Natural killer cell treated with Interleukin-12 subunit alpha and Interleukin-12 subunit beta and Interleukin-15 and Interleukin-18, amount 100 ng/mL, for 72 hours (primary cell): ENCODE results near the gene SRSF3. TPM values are rescaled to one million over a fixed set of nuclear protein-coding genes. Genes with fewer than 3 reads are reported as not detected.

Source experiments
- ATAC-seq, 2 donors: fragments of 150-1000 bp; cut with Tn5 transposase in 1 of 2; sonication (Bioruptor Pico), chemical (Tn5 transposase) in 1 of 2; 2 replicates each; pipeline ENCODE4 v1.10.0; 2021
- DNase-seq: peaks from one replicate; pipeline ENCODE4 v3.0.0; 2022; ENCODE audit warnings: low spot score
- H3K27ac Mint-ChIP-seq, 2 donors: 1 replicate in 1 of 2; 2 replicates in 1 of 2; pipeline ENCODE4 v1.8.0; 2022; ENCODE audit warnings: mixed read lengths in 2 of 2, mild to moderate bottlenecking in 1 of 2, moderate library complexity in 1 of 2
- H3K27me3 Mint-ChIP-seq, 2 donors: 1 replicate in 1 of 2; 2 replicates in 1 of 2; pipeline ENCODE4 v1.8.0; 2022; ENCODE audit warnings: mixed read lengths in 2 of 2
- H3K36me3 Mint-ChIP-seq: one replicate; pipeline ENCODE4 v1.8.0; 2022; ENCODE audit warnings: mixed read lengths
- H3K4me1 Mint-ChIP-seq, 2 donors: 1 replicate in 1 of 2; 2 replicates in 1 of 2; pipeline ENCODE4 v1.8.0; 2022; ENCODE audit warnings: low read depth in 2 of 2, mixed read lengths in 2 of 2, mild to moderate bottlenecking in 1 of 2
- H3K4me3 Mint-ChIP-seq: one replicate; pipeline ENCODE4 v1.8.0; 2022; ENCODE audit warnings: mixed read lengths
- H3K9me3 Mint-ChIP-seq: 2 replicates; pipeline ENCODE4 v1.8.0; 2022; ENCODE audit warnings: mixed read lengths
- total RNA-seq, 2 donors: library from RNA; stranded (reverse); gene quantifications; one replicate each; pipeline ENCODE4 v1.2.3, GENCODE V29; 2022

SRSF3 gene
- total RNA-seq, 2 donors from 2014 or later: 455 to 498 TPM

DNA sequence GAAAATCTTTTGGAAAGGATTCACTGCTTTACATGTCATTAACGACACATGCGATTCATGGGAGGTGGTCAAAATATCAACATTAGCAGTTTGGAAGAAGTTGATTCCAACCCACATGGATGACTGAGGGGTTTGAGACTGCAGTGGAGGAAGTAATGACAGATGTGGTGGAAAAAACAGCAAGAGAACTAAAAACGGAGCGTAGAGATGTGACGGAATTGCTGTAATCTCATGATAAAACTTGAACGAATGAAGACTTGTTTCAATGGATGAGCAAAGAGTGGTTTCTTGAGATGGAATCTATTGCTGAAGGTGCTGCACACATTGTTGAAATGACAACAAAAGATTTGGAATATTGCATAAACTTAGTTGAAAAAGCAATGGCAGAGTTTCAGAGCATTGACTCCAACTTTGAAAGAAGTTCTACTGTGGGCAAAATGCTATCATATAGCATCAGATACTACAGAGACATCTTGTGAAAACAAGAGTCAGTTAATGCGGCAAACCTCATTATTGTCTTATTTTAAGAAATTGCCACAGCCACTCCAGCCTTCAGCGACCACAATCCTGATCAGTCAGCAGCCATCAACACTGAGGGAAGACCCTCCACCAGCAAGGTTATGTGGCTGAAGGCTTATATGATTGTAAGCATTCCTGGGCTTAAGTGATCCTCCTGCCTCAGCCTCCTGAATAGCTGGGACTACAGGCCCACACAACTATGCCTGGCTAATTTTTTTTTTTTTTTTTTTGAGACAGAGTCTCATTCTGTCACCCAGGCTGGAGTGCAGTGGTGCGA, 19.2 kb downstream of the SRSF3 start:
- no peak overlapping the region for H3K4me3 Mint-ChIP-seq
- H3K27me3 Mint-ChIP-seq: no peaks in the 10 kb centered on the region
- H3K9me3 Mint-ChIP-seq: no peaks in the 10 kb centered on the region
- ATAC-seq (no peak), DNase-seq (no peak)
- peaks cover 24 to 38% of the 10 kb centered on the region in 2 donors for H3K4me1 Mint-ChIP-seq
- H3K27ac Mint-ChIP-seq: peak overlapping the region in 1 of 2 donors; percentile 1
- peaks cover 13% of the 10 kb centered on the region for H3K36me3 Mint-ChIP-seq

- H3K27me3 Mint-ChIP-seq: no peaks in the 10 kb centered on the region
- peaks cover 13 to 27% of the 10 kb centered on the region in 2 donors for H3K4me1 Mint-ChIP-seq
- no peaks in the 10 kb centered on the region for H3K9me3 Mint-ChIP-seq
- peaks cover 7% of the 10 kb centered on the region for H3K36me3 Mint-ChIP-seq
- H3K27ac Mint-ChIP-seq: peak overlapping the region in 1 of 2 donors; percentile 85
- peak; percentile 70 to 76 for ATAC-seq
- peak; percentile 66 for DNase-seq
- no peak overlapping the region for H3K4me3 Mint-ChIP-seq
Measured at GRCh38 chr6:36615018-36615761, 21.0 kb downstream of the SRSF3 start.

DNA sequence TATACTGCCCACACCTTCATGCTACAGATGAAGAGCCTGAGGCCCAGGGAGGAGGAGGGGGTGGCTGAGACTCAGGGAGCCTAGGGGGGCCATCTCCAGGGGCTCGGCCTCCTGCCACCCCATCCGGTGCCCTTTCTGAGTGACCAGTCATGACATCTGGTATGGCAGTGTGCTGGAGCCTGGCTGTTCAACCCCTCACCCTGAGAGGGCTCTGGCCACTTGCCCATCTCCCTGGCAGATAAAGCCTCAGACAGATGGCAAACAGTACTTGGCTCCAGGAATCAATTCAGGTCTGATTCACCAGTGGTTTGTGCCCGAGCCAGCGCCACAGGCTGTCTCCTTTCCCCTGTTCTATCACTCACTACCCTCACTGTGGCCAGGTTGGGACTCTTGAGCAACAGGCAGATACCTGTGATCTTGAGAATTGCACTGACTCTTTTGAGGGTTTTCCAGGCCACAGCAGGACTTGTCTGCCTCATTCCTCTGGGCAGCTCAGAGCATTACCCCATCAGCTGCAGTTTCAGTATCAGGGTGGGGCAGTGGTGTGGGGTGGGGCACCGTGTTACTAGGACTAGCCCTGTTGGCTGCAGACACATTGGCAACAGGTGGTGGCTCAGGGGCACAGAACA, 22.8 kb downstream of the SRSF3 start:
- ATAC-seq (peak; percentile 62 to 64), DNase-seq (no peak)
- Mint-ChIP-seq H3K27me3 (no peaks in the 10 kb centered on the region), H3K27ac (no peak overlapping the region), H3K4me1 (peaks cover 6 to 16% of the 10 kb centered on the region in 2 donors), H3K4me3 (no peak overlapping the region), H3K36me3 (no peaks in the 10 kb centered on the region), H3K9me3 (no peaks in the 10 kb centered on the region)

DNA sequence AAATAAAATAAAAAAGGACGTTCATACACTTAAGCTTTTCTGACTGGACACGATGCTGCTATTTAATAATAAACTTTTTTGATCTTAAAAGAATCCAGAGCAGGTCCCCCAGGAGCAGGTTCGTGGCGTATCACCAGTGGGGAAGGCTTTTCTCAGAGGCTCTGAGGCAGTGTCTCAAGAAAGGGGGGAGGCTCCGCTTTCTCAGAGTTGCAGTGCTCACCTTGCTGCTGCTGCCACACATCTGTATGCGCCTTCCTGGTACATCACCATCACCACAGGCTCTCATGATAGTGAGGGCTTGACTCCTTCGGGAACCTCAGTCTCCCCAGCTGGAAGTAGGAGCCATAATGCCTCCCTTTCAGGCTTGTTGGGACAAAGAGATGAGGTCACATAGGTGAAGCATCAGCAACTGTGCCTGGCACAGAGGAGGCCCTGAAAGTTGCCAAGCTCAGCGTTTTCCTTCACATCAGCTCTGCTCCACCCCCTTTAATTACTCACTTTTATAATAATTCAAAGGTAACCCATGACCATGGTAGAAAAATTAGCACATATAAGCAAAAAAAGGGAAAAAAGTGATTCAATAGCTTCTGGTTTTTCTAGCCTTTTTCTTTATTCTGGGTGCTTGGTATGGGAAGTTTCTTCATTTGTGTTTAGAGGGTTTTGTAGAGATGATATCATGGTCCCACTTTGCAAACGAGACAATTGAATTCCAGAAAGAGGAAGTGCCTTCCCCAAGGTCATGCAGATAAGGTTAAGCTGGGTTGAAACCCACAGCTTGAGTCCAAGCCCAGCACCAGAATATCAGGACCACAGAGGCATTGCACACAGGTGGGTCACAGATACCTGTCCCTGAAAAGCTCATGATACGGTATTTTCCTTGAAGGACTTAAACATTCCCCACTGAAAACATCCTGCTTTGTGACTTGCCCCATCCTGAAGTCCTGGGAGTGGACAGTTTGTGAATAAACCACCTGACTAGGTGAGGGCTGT, 24.5 kb downstream of the SRSF3 start:
- Mint-ChIP-seq H3K4me3 (no peak overlapping the region), H3K9me3 (no peaks in the 10 kb centered on the region), H3K27me3 (no peaks in the 10 kb centered on the region), H3K36me3 (no peaks in the 10 kb centered on the region), H3K27ac (no peak overlapping the region), H3K4me1 (peaks cover 10 to 23% of the 10 kb centered on the region in 2 donors)
- ATAC-seq (no peak), DNase-seq (no peak)

GRCh38 chr6:36621371-36621855, 27.3 kb downstream of the SRSF3 start:
- ATAC-seq (no peak), DNase-seq (no peak)
- Mint-ChIP-seq H3K4me3 (no peak overlapping the region), H3K9me3 (no peaks in the 10 kb centered on the region), H3K36me3 (no peaks in the 10 kb centered on the region), H3K27ac (no peak overlapping the region), H3K27me3 (no peaks in the 10 kb centered on the region), H3K4me1 (peaks cover 9 to 28% of the 10 kb centered on the region in 2 donors)

- Mint-ChIP-seq H3K9me3 (no peaks in the 10 kb centered on the region), H3K36me3 (no peaks in the 10 kb centered on the region), H3K27ac (peak overlapping the region; percentile 43 to 59), H3K4me1 (peaks cover 9 to 31% of the 10 kb centered on the region in 2 donors), H3K4me3 (no peak overlapping the region), H3K27me3 (no peaks in the 10 kb centered on the region)
- no peak for DNase-seq
- ATAC-seq: peak in 1 of 2 donors; percentile 14
Measured at GRCh38 chr6:36622901-36623546, 28.9 kb downstream of the SRSF3 start.

DNA sequence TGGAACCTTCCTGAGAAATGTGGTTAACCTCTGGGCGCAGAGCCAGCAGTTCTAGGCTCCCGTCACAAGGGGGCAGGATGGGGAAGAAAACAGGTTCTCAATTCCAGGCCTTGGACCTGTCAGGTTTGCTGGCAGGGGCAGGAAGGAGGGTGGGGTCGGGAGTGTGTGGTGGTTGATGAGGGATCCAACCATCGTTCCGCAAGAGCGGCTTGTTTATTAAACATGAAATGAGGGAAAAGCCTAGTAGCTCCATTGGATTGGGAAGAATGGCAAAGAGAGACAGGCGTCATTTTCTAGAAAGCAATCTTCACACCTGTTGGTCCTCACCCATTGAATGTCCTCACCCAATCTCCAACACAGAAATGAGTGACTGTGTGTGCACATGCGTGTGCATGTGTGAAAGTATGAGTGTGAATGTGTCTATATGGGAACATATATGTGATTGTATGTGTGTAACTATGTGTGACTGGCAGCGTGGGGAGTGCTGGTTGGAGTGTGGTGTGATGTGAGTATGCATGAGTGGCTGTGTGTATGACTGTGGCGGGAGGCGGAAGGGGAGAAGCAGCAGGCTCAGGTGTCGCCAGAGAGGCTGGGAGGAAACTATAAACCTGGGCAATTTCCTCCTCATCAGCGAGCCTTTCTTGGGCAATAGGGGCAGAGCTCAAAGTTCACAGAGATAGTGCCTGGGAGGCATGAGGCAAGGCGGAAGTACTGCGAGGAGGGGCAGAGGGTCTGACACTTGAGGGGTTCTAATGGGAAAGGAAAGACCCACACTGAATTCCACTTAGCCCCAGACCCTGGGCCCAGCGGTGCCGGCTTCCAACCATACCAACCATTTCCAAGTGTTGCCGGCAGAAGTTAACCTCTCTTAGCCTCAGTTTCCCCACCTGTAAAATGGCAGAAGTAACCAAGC, 29.6 kb downstream of the SRSF3 start:
- Mint-ChIP-seq H3K27me3 (no peaks in the 10 kb centered on the region), H3K4me3 (peak overlapping the region; percentile 0), H3K27ac (peak overlapping the region; percentile 43 to 59), H3K9me3 (no peaks in the 10 kb centered on the region), H3K4me1 (peaks cover 9 to 31% of the 10 kb centered on the region in 2 donors), H3K36me3 (no peaks in the 10 kb centered on the region)
- ATAC-seq (peak; percentile 73 to 78), DNase-seq (peak; percentile 69)

DNA sequence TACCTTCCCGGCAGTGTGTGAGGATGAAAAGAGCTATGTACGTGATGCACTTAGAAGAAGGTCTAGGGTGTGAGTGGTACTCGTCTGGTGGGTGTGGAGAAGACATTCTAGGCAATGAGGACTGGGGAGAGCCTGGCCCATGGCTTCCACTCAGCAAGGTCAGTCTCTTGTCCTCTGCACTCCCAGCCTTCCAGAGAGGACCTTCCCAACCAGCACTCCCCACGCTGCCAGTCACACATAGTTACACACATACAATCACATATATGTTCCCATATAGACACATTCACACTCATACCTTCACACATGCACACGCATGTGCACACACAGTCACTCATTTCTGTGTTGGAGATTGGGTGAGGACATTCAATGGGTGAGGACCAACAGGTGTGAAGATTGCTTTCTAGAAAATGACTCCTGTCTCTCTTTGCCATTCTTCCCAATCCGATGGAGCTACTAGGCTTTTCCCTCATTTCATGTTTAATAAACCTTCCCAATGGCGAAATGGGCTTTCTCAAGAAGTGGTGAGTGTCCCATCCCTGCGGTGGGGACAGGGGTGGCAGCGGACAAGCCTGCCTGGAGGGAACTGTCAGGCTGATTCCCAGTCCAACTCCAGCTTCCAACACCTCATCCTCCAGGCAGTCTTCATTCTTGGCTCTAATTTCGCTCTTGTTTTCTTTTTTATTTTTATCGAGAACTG, 30.4 kb downstream of the SRSF3 start:
- ATAC-seq (no peak), DNase-seq (no peak)
- Mint-ChIP-seq H3K27me3 (no peaks in the 10 kb centered on the region), H3K27ac (no peak overlapping the region), H3K4me1 (peaks cover 9 to 31% of the 10 kb centered on the region in 2 donors), H3K4me3 (no peak overlapping the region), H3K9me3 (no peaks in the 10 kb centered on the region), H3K36me3 (no peaks in the 10 kb centered on the region)

DNA sequence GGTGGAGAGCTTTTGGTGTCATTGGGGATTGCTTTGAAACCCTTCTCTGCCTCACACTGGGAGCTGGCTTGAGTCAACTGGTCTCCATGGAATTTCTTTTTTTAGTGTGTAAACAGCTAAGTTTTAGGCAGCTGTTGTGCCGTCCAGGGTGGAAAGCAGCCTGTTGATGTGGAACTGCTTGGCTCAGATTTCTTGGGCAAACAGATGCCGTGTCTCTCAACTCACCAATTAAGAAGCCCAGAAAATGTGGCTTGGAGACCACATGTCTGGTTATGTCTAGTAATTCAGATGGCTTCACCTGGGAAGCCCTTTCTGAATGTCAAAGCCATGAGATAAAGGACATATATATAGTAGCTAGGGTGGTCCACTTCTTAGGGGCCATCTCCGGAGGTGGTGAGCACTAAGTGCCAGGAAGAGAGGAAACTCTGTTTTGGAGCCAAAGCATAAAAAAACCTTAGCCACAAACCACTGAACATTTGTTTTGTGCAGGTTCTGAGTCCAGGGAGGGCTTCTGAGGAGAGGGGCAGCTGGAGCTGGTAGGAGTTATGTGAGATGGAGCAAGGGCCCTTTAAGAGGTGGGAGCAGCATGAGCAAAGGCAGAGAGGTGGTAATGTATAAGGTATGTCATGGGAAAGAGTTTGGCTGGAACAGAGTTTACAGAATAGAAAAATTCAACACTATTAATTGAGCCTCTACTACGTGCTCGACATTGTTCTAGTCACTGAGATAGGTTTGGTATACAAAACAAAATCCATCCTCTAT, 31.2 kb downstream of the SRSF3 start:
- no peak overlapping the region for H3K4me3 Mint-ChIP-seq
- no peak for ATAC-seq
- DNase-seq: no peak
- peak overlapping the region in 1 of 2 donors; percentile 31 for H3K27ac Mint-ChIP-seq
- no peaks in the 10 kb centered on the region for H3K27me3 Mint-ChIP-seq
- H3K36me3 Mint-ChIP-seq: no peaks in the 10 kb centered on the region
- H3K4me1 Mint-ChIP-seq: peaks cover 9 to 31% of the 10 kb centered on the region in 2 donors
- no peaks in the 10 kb centered on the region for H3K9me3 Mint-ChIP-seq

DNA sequence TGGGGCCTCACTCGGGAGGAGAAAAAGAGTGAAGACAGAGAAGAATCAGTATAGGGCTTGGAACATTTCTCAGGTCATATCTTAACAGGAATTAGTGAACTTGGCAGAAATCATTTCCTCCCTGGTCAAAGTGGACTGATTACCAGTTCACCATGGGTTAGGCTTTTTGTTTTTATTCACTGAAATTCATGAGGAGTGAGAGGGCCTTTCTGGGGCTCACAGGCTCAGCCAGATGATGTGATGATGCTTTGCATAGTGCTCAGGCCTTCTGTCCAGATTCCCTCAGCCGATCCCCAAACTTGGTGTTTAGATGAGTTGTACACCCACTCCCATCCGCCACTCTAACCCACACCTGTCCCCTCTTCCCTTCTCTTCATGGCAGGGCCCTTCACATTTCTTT, 32.5 kb downstream of the SRSF3 start:
- Mint-ChIP-seq H3K27me3 (no peaks in the 10 kb centered on the region), H3K27ac (peak overlapping the region in 1 of 2 donors; percentile 84), H3K9me3 (no peaks in the 10 kb centered on the region), H3K36me3 (no peaks in the 10 kb centered on the region), H3K4me1 (peaks cover 9 to 31% of the 10 kb centered on the region in 2 donors), H3K4me3 (no peak overlapping the region)
- ATAC-seq (no peak), DNase-seq (no peak)

DNA sequence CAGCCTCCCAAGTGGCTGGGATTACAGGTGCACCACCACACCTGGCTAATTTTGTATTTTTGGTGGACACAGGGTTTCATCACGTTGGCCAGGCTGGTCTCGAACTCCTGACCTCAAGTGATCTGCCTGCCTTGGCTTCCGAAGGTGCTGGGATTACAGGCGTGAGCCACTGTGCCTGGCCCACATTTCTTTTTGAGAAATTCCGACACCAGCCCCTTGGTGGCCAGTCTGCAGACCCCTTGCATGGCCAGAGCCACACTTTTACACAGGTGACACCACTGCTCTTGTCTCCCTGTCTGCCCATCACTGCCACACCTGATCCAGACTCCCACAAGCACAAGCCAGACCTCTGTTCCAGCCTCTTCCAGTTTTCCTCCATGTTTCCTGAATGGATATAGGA, 33.0 kb downstream of the SRSF3 start:
- no peaks in the 10 kb centered on the region for H3K36me3 Mint-ChIP-seq
- no peaks in the 10 kb centered on the region for H3K9me3 Mint-ChIP-seq
- peak overlapping the region in 1 of 2 donors; percentile 84 for H3K27ac Mint-ChIP-seq

More for the DNA sequence above, 33.0 kb downstream of the SRSF3 start:
- Mint-ChIP-seq H3K4me1 (peaks cover 9 to 31% of the 10 kb centered on the region in 2 donors), H3K27me3 (no peaks in the 10 kb centered on the region), H3K4me3 (no peak overlapping the region)
- ATAC-seq (no peak), DNase-seq (no peak)
